Psoas muscle (tissue), 8 donors: ENCODE results near the gene RBM27. TPM values are rescaled to one million over a fixed set of nuclear protein-coding genes. Genes with fewer than 3 reads are reported as not detected.
A peak's percentile ranks its signal among the peaks of the same experiment; 100 is the strongest.

Experiments used
- ATAC-seq, 4 donors: fragments of 200-7000 bp; cut with Tn5 transposase; one replicate each; pipeline ENCODE4 v1.9.1; 2020; ENCODE audit warnings: moderate library complexity in 3 of 4, mild to moderate bottlenecking in 2 of 4
- DNase-seq, 2 donors: peaks; one replicate each; pipeline ENCODE4 v3.0.0-alpha.2; 2020
- H3K27ac ChIP-seq: fragments of 200-600 bp; one replicate; pipeline ENCODE4 v1.8.0; 2022
- H3K27me3 ChIP-seq, 3 donors: fragments of 200-600 bp in 1 of 3; one replicate each; pipeline versions ENCODE4 v1.6.1 to v1.8.0; 2013 to 2022; ENCODE audit warnings: low read length in 2 of 3, mild to moderate bottlenecking in 2 of 3, moderate library complexity in 1 of 3; ENCODE audit not compliant: insufficient read depth in 3 of 3
- H3K36me3 ChIP-seq, 2 donors: fragments of 200-600 bp in 1 of 2; one replicate each; pipeline versions ENCODE4 v1.6.1 to v1.8.0; 2013 to 2022; ENCODE audit warnings: low read depth in 1 of 2, mild to moderate bottlenecking in 1 of 2, moderate library complexity in 1 of 2; ENCODE audit not compliant: insufficient read depth in 1 of 2
- H3K4me1 ChIP-seq: fragments of 200-600 bp; one replicate; pipeline ENCODE4 v1.8.0; 2022
- H3K4me3 ChIP-seq: fragments of 200-600 bp; one replicate; pipeline ENCODE4 v1.8.0; 2022; ENCODE audit warnings: mild to moderate bottlenecking
- H3K9me3 ChIP-seq: fragments of 200-600 bp; one replicate; pipeline ENCODE4 v1.8.0; 2022
- WGBS, 3 donors: extraction: QIAGEN DNeasy Blood & Tissue Kit; methylation state at CpG; one replicate each; pipeline versions ENCODE4 v1.1.6 to v1.1.7; 2013; 5-methylcytosine and 5-hydroxymethylcytosine counted together
- intact Hi-C, 2 donors: fragments of 100-400 bp; cut with DNase I; formaldehyde crosslinking; loops; one replicate each; pipeline versions ENCODE4 v1.11.0 to v1.14.2; 2022
- polyA plus RNA-seq, 3 donors: library from polyadenylated mRNA; stranded (reverse); fragments of 200-250 nt; gene quantifications; one replicate each; pipeline ENCODE4 v1.2.3, GENCODE V29; 2013
- total RNA-seq, 4 donors: library from RNA; stranded (reverse); fragmentation: NEBNext Ultra II Directional in 2 of 4; extraction: Animal tissue kit (Norgen Biotek cat#: 25700) in 2 of 4; gene quantifications; one replicate each; pipeline versions ENCODE4 v1.2.1 to v1.2.4, GENCODE V29; 2021 to 2023
- TF ChIP-seq, protein P1 (sequence below): fragments of 200-600 bp; IDR thresholded peaks from one replicate; pipeline ENCODE4 v1.8.0; 2022; ENCODE audit warnings: antibody characterized with exemption
- donor health status: healthy with polysubstance abuse.
- donor health status: DM: no; HTN: no; CAD: no; lungs with moderate emphysema.
- donor health status: Bipolar disorder and iron deficiency.
- donor health status: healthy.
- donor health status: DM: yes; HTN: yes; CAD: no.
- donor health status: DM: no; HTN: no; CAD: no.
- donor health status: DM: no; HTN: no; CAD: no.
- donor health status: DM: yes; HTN: yes; CAD: no.

The RBM27 gene
- total and polyA plus RNA-seq, 7 donors, result 5.7 to 17.0 (median 11.4) TPM

GRCh38 chr5:146203872-146204192 lies 427 bp downstream of the RBM27 start:
- TF ChIP-seq, protein P1, sequence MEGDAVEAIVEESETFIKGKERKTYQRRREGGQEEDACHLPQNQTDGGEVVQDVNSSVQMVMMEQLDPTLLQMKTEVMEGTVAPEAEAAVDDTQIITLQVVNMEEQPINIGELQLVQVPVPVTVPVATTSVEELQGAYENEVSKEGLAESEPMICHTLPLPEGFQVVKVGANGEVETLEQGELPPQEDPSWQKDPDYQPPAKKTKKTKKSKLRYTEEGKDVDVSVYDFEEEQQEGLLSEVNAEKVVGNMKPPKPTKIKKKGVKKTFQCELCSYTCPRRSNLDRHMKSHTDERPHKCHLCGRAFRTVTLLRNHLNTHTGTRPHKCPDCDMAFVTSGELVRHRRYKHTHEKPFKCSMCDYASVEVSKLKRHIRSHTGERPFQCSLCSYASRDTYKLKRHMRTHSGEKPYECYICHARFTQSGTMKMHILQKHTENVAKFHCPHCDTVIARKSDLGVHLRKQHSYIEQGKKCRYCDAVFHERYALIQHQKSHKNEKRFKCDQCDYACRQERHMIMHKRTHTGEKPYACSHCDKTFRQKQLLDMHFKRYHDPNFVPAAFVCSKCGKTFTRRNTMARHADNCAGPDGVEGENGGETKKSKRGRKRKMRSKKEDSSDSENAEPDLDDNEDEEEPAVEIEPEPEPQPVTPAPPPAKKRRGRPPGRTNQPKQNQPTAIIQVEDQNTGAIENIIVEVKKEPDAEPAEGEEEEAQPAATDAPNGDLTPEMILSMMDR, result no peak
- Histone ChIP-seq H3K36me3 (no peaks in the 10 kb centered on the region), H3K4me1 (peaks cover 44% of the 10 kb centered on the region), H3K9me3 (no peaks in the 10 kb centered on the region), H3K27ac (peak overlapping the region; percentile 81), H3K4me3 (peak overlapping the region; percentile 69), H3K27me3 (no peaks in the 10 kb centered on the region)
- ATAC-seq, result peak in 3 of 4 donors; percentile 19 to 42 (median 41)
- whole genome bisulfite sequencing, 3 donors, result 0 to 1% (median 0%) methylated on average over 17 to 21 of the region's 21 CpGs
- DNase-seq, result no peak
- intact Hi-C loops, result loop anchor here (2.0 kb wide), 1 partner anchor 21 kb away; the partner anchor contains the start of gene LARS1 (in 2 of the 2)

DNA sequence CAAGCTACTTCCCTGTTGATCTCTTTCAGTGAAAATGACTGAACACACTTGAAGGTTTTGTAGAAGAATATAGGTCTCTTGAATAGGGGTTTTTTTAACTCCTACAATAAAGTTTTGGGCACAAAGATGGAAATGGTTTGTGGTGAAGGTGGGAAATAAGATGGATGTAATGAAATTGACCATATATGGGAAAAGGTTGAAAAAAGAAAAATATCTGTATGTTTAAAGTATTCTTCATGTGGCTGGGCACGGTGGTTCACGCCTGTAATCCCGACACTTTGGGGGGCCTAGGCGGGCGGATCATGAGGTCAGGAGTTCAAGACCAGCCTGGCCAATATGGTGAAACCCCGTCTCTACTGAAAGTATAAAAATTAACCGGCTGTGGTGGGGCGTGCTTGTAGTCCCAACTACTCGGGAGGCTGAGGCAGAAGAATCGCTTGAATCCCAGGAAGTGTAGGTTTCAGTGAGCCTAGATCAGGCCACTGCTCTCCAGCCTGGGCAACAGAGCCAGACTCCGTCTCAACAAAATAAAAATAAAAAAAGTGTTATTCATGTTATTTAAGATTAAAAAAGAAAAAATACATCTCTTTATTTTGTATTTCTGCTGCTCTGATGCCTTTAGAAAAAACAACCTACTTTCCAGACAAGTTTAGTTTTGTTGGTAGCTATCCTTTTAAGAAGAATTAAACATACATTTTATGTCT lies 2.2 kb downstream of the RBM27 start:
- DNase-seq (no peak), ATAC-seq (no peak)
- Histone ChIP-seq H3K27ac (no peak overlapping the region), H3K27me3 (no peaks in the 10 kb centered on the region), H3K36me3 (no peaks in the 10 kb centered on the region), H3K4me3 (peak overlapping the region; percentile 69), H3K9me3 (no peaks in the 10 kb centered on the region), H3K4me1 (peaks cover 59% of the 10 kb centered on the region)
- TF ChIP-seq, protein P1, result no peak
- intact Hi-C loops, result no loop called here
- WGBS, 3 donors, result 85 to 90% (median 85%) methylated on average over 11 of the region's 11 CpGs

DNA sequence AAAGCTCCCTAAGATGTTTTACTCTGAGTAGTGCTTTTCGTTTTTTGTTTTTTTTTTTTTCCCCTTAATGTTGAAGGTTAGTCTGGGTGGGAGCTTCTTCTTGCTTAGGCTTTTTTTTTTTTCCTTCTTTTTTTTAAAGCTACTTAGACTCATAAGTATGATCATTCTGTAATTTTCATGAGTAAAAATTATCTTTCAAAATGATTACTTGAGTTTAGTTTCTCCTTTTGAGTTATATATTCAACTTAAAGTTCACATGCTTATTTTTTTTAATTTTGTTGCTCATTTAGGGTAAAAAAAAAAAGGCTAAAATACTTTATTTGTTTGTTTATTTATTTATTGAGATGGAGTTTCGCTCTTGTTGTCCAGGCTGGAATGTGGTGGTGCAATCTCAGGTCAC lies 2.9 kb downstream of the RBM27 start:
- ATAC-seq (no peak), DNase-seq (no peak)
- H3K9me3 ChIP-seq, result no peaks in the 10 kb centered on the region
- WGBS, 3 donors, result 53 to 70% (median 55%) methylated on average over 2 of the region's 2 CpGs
- TF ChIP-seq, protein P1, result no peak
- no peak overlapping the region for H3K4me3 ChIP-seq
- peaks cover 59% of the 10 kb centered on the region for H3K4me1 ChIP-seq
- no peak overlapping the region for H3K27ac ChIP-seq
- no peaks in the 10 kb centered on the region for H3K36me3 ChIP-seq
- intact Hi-C loops, result no loop called here
- H3K27me3 ChIP-seq, result no peaks in the 10 kb centered on the region

GRCh38 chr5:146208916-146209522 lies 5.6 kb downstream of the RBM27 start:
- DNase-seq (no peak), ATAC-seq (peak in 1 of 4 donors; percentile 35)
- Histone ChIP-seq H3K4me3 (no peak overlapping the region), H3K27ac (no peak overlapping the region), H3K27me3 (no peaks in the 10 kb centered on the region), H3K9me3 (no peaks in the 10 kb centered on the region), H3K36me3 (no peaks in the 10 kb centered on the region), H3K4me1 (peaks cover 63% of the 10 kb centered on the region)
- intact Hi-C loops, result no loop called here
- 78 to 95% (median 81%) methylated on average over 3 of the region's 3 CpGs for WGBS, 3 donors
- TF ChIP-seq, protein P1, result peak; percentile 8
